Endodermal cell (in vitro differentiated cells): Measurements from ENCODE around the gene BTD. TPM values are rescaled to one million over a fixed set of nuclear protein-coding genes. Genes with fewer than 3 reads are reported as not detected.

Experiments
- DNase-seq: peaks from one replicate; pipeline ENCODE4 v3.0.0-alpha.2; 2017
- H3K27ac ChIP-seq: 2 replicates; pipeline ENCODE4 v1.5.1; 2013; ENCODE audit warnings: mild to moderate bottlenecking, low read depth, low read length, moderate library complexity
- H3K27me3 ChIP-seq: 2 replicates; pipeline ENCODE4 v1.6.1; 2013; ENCODE audit warnings: mild to moderate bottlenecking, low read length, moderate library complexity; ENCODE audit not compliant: insufficient read depth, control insufficient read depth, poor library complexity, severe bottlenecking
- H3K36me3 ChIP-seq: 2 replicates; pipeline ENCODE4 v1.7.0; 2013; ENCODE audit warnings: mild to moderate bottlenecking, low read length, moderate library complexity; ENCODE audit not compliant: control insufficient read depth, insufficient read depth
- H3K4me1 ChIP-seq: one replicate; pipeline ENCODE4 v1.7.0; 2013; ENCODE audit warnings: low read length; ENCODE audit not compliant: control insufficient read depth, insufficient read depth
- H3K4me3 ChIP-seq: 2 replicates; pipeline ENCODE4 v1.5.1; 2013; ENCODE audit warnings: mild to moderate bottlenecking, low read length, moderate library complexity
- H3K9ac ChIP-seq: 2 replicates; pipeline ENCODE4 v1.6.1; 2013; ENCODE audit warnings: mild to moderate bottlenecking, low read length, moderate library complexity; ENCODE audit not compliant: poor library complexity, severe bottlenecking; ENCODE audit errors: extremely low read depth
- H3K9me3 ChIP-seq: 2 replicates; pipeline ENCODE4 v1.6.1; 2013; ENCODE audit warnings: mild to moderate bottlenecking, low read length, moderate library complexity; ENCODE audit not compliant: control insufficient read depth
- H3K27ac Mint-ChIP-seq: 2 replicates; pipeline ENCODE4 v1.8.0; 2020; ENCODE audit warnings: mixed read lengths
- H3K27me3 Mint-ChIP-seq: 2 replicates; pipeline ENCODE4 v1.8.0; 2021; ENCODE audit warnings: mild to moderate bottlenecking, mixed read lengths; ENCODE audit not compliant: insufficient read depth
- H3K36me3 Mint-ChIP-seq: 2 replicates; pipeline ENCODE4 v1.8.0; 2020; ENCODE audit warnings: low read depth, mixed read lengths
- H3K4me1 Mint-ChIP-seq: 2 replicates; pipeline ENCODE4 v1.8.0; 2020; ENCODE audit warnings: mixed read lengths
- H3K4me3 Mint-ChIP-seq: 2 replicates; pipeline ENCODE4 v1.8.0; 2020; ENCODE audit warnings: mild to moderate bottlenecking, moderate library complexity, mixed read lengths
- H3K9me3 Mint-ChIP-seq: 2 replicates; pipeline ENCODE4 v1.8.0; 2020; ENCODE audit warnings: mild to moderate bottlenecking, mixed read lengths
- WGBS, 2 experiments: methylation state at CpG; one replicate each; pipeline versions ENCODE4 v1.1.5 to v1.1.7; 2013; ENCODE audit warnings: missing lambda C conversion rate in 2 of 2, mixed read lengths in 1 of 2; ENCODE audit not compliant: insufficient coverage in 1 of 2, insufficient read length in 1 of 2; 5-methylcytosine and 5-hydroxymethylcytosine counted together
- total RNA-seq, 2 donors: library from RNA; stranded (reverse); fragmentation: NEBNext Ultra II Directional in 1 of 2; extraction: Animal tissue kit (Norgen Biotek cat#: 25700) in 1 of 2; gene quantifications; 2 replicates in 1 of 2; 3 replicates in 1 of 2; pipeline ENCODE4 v1.2.1, GENCODE V29; 2021
- TF ChIP-seq, protein P1 (sequence below): fragments of 200-600 bp; sonication (generic); conservative IDR thresholded peaks from 2 replicates; pipeline ENCODE4 v1.5.0; 2021; ENCODE audit warnings: antibody characterized with exemption, mild to moderate bottlenecking

The BTD gene
- total RNA-seq, 2 donors from 2014 or later = 25.7 to 27.8 TPM

DNA sequence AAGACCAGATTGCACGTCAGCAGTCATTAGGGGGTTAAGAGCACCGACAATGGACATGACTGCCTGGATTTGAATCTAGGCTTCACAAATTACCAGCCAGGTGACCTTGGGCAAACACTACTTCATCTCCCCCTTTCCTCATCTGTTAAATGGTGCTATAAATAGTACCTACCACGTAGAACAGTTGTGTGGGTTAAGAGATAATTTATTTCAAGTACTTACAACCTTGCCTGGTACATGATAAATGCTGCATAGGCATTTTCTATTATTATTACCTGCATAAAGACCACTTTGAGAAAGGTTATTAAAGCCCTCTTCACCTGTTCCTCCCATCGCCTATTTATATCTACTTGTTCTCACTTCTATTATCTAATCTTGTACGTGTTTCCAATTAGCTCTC, 64.7 kb downstream of the BTD start:
- H3K27ac Mint-ChIP-seq = no peak overlapping the region
- H3K9me3 ChIP-seq = no peaks in the 10 kb centered on the region

DNA sequence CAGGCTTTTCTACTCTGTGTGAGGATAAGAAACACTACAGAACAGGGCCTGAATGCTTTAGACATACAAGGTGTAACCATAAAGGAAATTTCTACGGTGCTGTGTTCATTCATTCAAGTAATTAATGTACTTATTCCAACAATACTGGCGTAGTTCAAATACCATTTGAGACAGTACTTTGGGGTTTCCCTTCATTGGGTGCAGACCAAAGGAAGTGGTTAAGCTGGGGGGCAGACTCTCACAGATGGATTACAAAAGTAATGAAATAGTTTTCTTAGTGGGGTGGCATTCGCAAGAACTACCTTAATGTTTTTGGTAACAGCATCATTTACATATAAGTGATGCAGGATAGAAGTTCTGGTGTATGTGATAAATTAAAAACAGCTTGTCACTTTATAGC, 65.9 kb downstream of the BTD start:
- H3K27me3 ChIP-seq = no peaks in the 10 kb centered on the region
- H3K9ac ChIP-seq = no peak overlapping the region
- H3K9me3 ChIP-seq = no peaks in the 10 kb centered on the region
- no peak overlapping the region for H3K27ac ChIP-seq
- no peak overlapping the region for H3K4me3 Mint-ChIP-seq
- H3K36me3 ChIP-seq = peaks cover 25% of the 10 kb centered on the region
- no peaks in the 10 kb centered on the region for H3K27me3 Mint-ChIP-seq
- H3K4me1 Mint-ChIP-seq = no peaks in the 10 kb centered on the region
- peaks cover 20% of the 10 kb centered on the region for H3K36me3 Mint-ChIP-seq
- H3K27ac Mint-ChIP-seq = no peak overlapping the region
- 96 to 100% methylated on average over 3 of the region's 3 CpGs for WGBS, 2 experiments
- TF ChIP-seq, protein P1, sequence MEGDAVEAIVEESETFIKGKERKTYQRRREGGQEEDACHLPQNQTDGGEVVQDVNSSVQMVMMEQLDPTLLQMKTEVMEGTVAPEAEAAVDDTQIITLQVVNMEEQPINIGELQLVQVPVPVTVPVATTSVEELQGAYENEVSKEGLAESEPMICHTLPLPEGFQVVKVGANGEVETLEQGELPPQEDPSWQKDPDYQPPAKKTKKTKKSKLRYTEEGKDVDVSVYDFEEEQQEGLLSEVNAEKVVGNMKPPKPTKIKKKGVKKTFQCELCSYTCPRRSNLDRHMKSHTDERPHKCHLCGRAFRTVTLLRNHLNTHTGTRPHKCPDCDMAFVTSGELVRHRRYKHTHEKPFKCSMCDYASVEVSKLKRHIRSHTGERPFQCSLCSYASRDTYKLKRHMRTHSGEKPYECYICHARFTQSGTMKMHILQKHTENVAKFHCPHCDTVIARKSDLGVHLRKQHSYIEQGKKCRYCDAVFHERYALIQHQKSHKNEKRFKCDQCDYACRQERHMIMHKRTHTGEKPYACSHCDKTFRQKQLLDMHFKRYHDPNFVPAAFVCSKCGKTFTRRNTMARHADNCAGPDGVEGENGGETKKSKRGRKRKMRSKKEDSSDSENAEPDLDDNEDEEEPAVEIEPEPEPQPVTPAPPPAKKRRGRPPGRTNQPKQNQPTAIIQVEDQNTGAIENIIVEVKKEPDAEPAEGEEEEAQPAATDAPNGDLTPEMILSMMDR = no peak
- no peak overlapping the region for H3K4me3 ChIP-seq
- H3K4me1 ChIP-seq = no peaks in the 10 kb centered on the region
- H3K9me3 Mint-ChIP-seq = no peaks in the 10 kb centered on the region
- DNase-seq = no peak

More for the DNA sequence above, 64.7 kb downstream of the BTD start:
- WGBS, 2 experiments = 95 to 100% methylated on average over 2 to 4 of the region's 5 CpGs
- Mint-ChIP-seq H3K4me3 (no peak overlapping the region), H3K27me3 (no peaks in the 10 kb centered on the region), H3K36me3 (peaks cover 16% of the 10 kb centered on the region), H3K9me3 (no peaks in the 10 kb centered on the region), H3K4me1 (no peaks in the 10 kb centered on the region)
- TF ChIP-seq, protein P1 = no peak
- no peaks in the 10 kb centered on the region for H3K27me3 ChIP-seq
- no peaks in the 10 kb centered on the region for H3K4me1 ChIP-seq
- H3K27ac ChIP-seq = no peak overlapping the region
- H3K9ac ChIP-seq = no peak overlapping the region
- H3K4me3 ChIP-seq = no peak overlapping the region
- DNase-seq = no peak
- H3K36me3 ChIP-seq = peaks cover 22% of the 10 kb centered on the region

DNA sequence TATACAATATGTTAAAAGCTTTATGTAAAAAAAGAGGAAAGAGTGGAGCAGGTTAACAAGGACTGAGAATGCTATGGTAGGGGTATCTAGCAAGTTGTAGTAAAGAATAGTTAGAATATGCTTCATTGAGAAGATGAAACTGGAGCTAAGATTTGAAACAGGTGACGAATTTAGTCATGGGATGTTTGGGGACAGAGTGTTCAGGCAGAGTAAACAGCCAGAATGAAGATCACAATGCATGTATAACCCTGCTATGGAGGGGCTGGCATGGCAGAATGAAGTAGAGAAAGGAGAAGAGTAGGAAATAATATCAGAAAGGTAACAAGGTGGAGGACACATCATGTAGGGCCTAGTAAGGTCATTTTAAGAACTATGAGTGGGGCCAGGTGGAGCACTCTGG, 72.0 kb downstream of the BTD start:
- peaks cover 19% of the 10 kb centered on the region for H3K36me3 Mint-ChIP-seq

More for the DNA sequence above, 72.0 kb downstream of the BTD start:
- H3K27me3 ChIP-seq = no peaks in the 10 kb centered on the region
- WGBS, 2 experiments = 96 to 100% methylated on average over 1 of the region's 1 CpG
- no peaks in the 10 kb centered on the region for H3K4me1 Mint-ChIP-seq
- peaks cover 51% of the 10 kb centered on the region for H3K36me3 ChIP-seq
- no peaks in the 10 kb centered on the region for H3K4me1 ChIP-seq
- H3K9me3 Mint-ChIP-seq = no peaks in the 10 kb centered on the region
- H3K27me3 Mint-ChIP-seq = no peaks in the 10 kb centered on the region
- DNase-seq = no peak
- H3K9ac ChIP-seq = no peak overlapping the region
- no peak overlapping the region for H3K4me3 ChIP-seq
- H3K9me3 ChIP-seq = no peaks in the 10 kb centered on the region
- TF ChIP-seq, protein P1 = no peak
- no peak overlapping the region for H3K4me3 Mint-ChIP-seq
- H3K27ac Mint-ChIP-seq = no peak overlapping the region
- no peak overlapping the region for H3K27ac ChIP-seq
